Calu3 (cell line): Measurements from ENCODE around the gene FBXO33. TPM values are rescaled to one million over a fixed set of nuclear protein-coding genes. Genes with fewer than 3 reads are reported as not detected.

Experiments used
- BruUV-seq: library from RNA; stranded (reverse); fragments of 400-500 nt; replicated peaks from 2 replicates; lab custom pipeline; 2021; lab: Mats Ljungman, UMichigan
- CTCF ChIA-PET: fragments of 300-600 bp; sonication (Branson Sonifier 250); formaldehyde crosslinking; loops from one replicate; lab custom pipeline; 2022; ENCODE audit warnings: antibody characterized with exemption; lab: Charles Lee
- DNase-seq: peaks from one replicate; pipeline ENCODE4 v3.0.0; 2022
- H3K27ac Mint-ChIP-seq: one replicate; pipeline ENCODE4 v1.8.0; 2022; ENCODE audit warnings: mixed read lengths; ENCODE audit not compliant: unreplicated experiment
- H3K27me3 Mint-ChIP-seq: one replicate; pipeline ENCODE4 v1.8.0; 2022; ENCODE audit warnings: mixed read lengths; ENCODE audit not compliant: unreplicated experiment
- H3K36me3 Mint-ChIP-seq: one replicate; pipeline ENCODE4 v1.8.0; 2022; ENCODE audit warnings: mild to moderate bottlenecking, moderate library complexity, mixed read lengths; ENCODE audit not compliant: insufficient read depth, unreplicated experiment
- H3K4me1 Mint-ChIP-seq: one replicate; pipeline ENCODE4 v1.8.0; 2022; ENCODE audit warnings: mild to moderate bottlenecking, low read depth, mixed read lengths; ENCODE audit not compliant: unreplicated experiment
- H3K4me3 Mint-ChIP-seq: one replicate; pipeline ENCODE4 v1.8.0; 2022; ENCODE audit warnings: mild to moderate bottlenecking, low read depth, moderate library complexity, mixed read lengths; ENCODE audit not compliant: unreplicated experiment
- H3K9me3 Mint-ChIP-seq: one replicate; pipeline ENCODE4 v1.8.0; 2022; ENCODE audit warnings: low read depth, mixed read lengths; ENCODE audit not compliant: unreplicated experiment
- CTCF ChIP-seq: fragments of 200-600 bp; IDR thresholded peaks from one replicate; pipeline ENCODE4 v1.8.0; 2022; ENCODE audit warnings: antibody characterized with exemption; ENCODE audit not compliant: unreplicated experiment
- intact Hi-C: fragments of 100-400 bp; cut with micrococcal nuclease; formaldehyde crosslinking; loops from one replicate; pipeline ENCODE4 v1.10.0; 2022; ENCODE audit not compliant: unreplicated experiment
- total RNA-seq: library from RNA; stranded (reverse); gene quantifications from 2 replicates; pipeline ENCODE4 v1.2.3, GENCODE V29; 2022

FBXO33 gene
- total RNA-seq, 1 experiment from 2014 or later = 8.6 TPM

- intact Hi-C loops = no loop called here
- TF ChIP-seq CTCF = peak; percentile 24
- no peaks in the 10 kb centered on the region for H3K9me3 Mint-ChIP-seq
- CTCF ChIA-PET = no interaction called here
- H3K36me3 Mint-ChIP-seq = no peaks in the 10 kb centered on the region
- no peak overlapping the region for H3K4me3 Mint-ChIP-seq
- no peaks in the 10 kb centered on the region for H3K27me3 Mint-ChIP-seq
- no peaks in the 10 kb centered on the region for H3K4me1 Mint-ChIP-seq
- DNase-seq = peak; percentile 56
- BruUV-seq = no TSS peak
- H3K27ac Mint-ChIP-seq = no peak overlapping the region
These were observed 35.8 kb upstream of the FBXO33 start for GRCh38 chr14:39467889-39468524.

- H3K4me3 Mint-ChIP-seq = no peak overlapping the region
- CTCF ChIA-PET = no interaction called here
- H3K9me3 Mint-ChIP-seq = no peaks in the 10 kb centered on the region
- no peak overlapping the region for H3K27ac Mint-ChIP-seq
- TF ChIP-seq CTCF = no peak
- no peaks in the 10 kb centered on the region for H3K27me3 Mint-ChIP-seq
- DNase-seq = no peak
- no TSS peak for BruUV-seq
- H3K36me3 Mint-ChIP-seq = no peaks in the 10 kb centered on the region
- H3K4me1 Mint-ChIP-seq = no peaks in the 10 kb centered on the region
- intact Hi-C loops = no loop called here
These were observed 27.7 kb upstream of the FBXO33 start for GRCh38 chr14:39459795-39460478.

- CTCF ChIA-PET = no interaction called here
- no peak for TF ChIP-seq CTCF
- H3K4me3 Mint-ChIP-seq = no peak overlapping the region
- H3K27ac Mint-ChIP-seq = no peak overlapping the region
- no peak for DNase-seq
- intact Hi-C loops = no loop called here
- no peaks in the 10 kb centered on the region for H3K27me3 Mint-ChIP-seq
- H3K36me3 Mint-ChIP-seq = no peaks in the 10 kb centered on the region
- BruUV-seq = no TSS peak
- no peaks in the 10 kb centered on the region for H3K9me3 Mint-ChIP-seq
- H3K4me1 Mint-ChIP-seq = no peaks in the 10 kb centered on the region
These were observed 24.5 kb upstream of the FBXO33 start for GRCh38 chr14:39456702-39457250.

- H3K27me3 Mint-ChIP-seq = no peaks in the 10 kb centered on the region
- H3K9me3 Mint-ChIP-seq = no peaks in the 10 kb centered on the region
- H3K36me3 Mint-ChIP-seq = no peaks in the 10 kb centered on the region
- CTCF ChIA-PET = no interaction called here
- DNase-seq = no peak
- H3K4me3 Mint-ChIP-seq = no peak overlapping the region
- no peak overlapping the region for H3K27ac Mint-ChIP-seq
- intact Hi-C loops = no loop called here
- no peaks in the 10 kb centered on the region for H3K4me1 Mint-ChIP-seq
- TF ChIP-seq CTCF = no peak
- no TSS peak for BruUV-seq
These were observed 22.8 kb upstream of the FBXO33 start for GRCh38 chr14:39454906-39455539.
